SIG-M5 treated with dmso at 0.1 percent for 504 hours (cell line): ENCODE results near the gene EIF2B5.

ENCODE experiments used
- DNase-seq: peaks from one replicate; lab custom pipeline; 2025; ENCODE audit not compliant: unreplicated experiment; lab: John Stamatoyannopoulos, UW

The EIF2B5 gene

GRCh38 chr3:184192889-184193288 lies 57.7 kb downstream of the EIF2B5 start:
- DNase-seq, result no peak

- DNase-seq, result no peak
These were observed 58.9 kb downstream of the EIF2B5 start for GRCh38 chr3:184193991-184194539.
